Kidney (tissue), 14 donors: ENCODE data around the gene NUDT8. TPM values are rescaled to one million over a fixed set of nuclear protein-coding genes. Genes with fewer than 3 reads are reported as not detected.
"Not testable (repeated sequence)": the region's sequence is repeated elsewhere in the genome, so short reads cannot be mapped to it uniquely, and the experiment has no call there.

Experiments used
- DNase-seq, 5 donors: peaks; one replicate each; pipeline ENCODE4 v3.0.0-alpha.2; 2013 to 2020
- FAIRE-seq: peaks from 2 replicates; lab custom pipeline; 2012; peaks lifted over from hg19 to GRCh38; lab: Jason Lieb, UNC
- H3K27ac ChIP-seq, 2 donors: one replicate each; pipeline ENCODE4 v1.7.0; 2013; ENCODE audit warnings: low read depth in 2 of 2, low read length in 2 of 2, inconsistent platforms in 1 of 2
- H3K27me3 ChIP-seq: one replicate; pipeline ENCODE4 v1.7.1; 2013; ENCODE audit warnings: low read length, inconsistent platforms; ENCODE audit not compliant: control insufficient read depth, insufficient read depth
- H3K36me3 ChIP-seq, 3 donors: one replicate each; pipeline versions ENCODE4 v1.7.0 to v1.7.1; 2013; ENCODE audit warnings: low read length in 3 of 3, control low read depth in 1 of 3, inconsistent platforms in 1 of 3; ENCODE audit not compliant: insufficient read depth in 3 of 3, control insufficient read depth in 2 of 3
- H3K4me1 ChIP-seq, 3 donors: one replicate each; pipeline versions ENCODE4 v1.7.0 to v1.7.1; 2013; ENCODE audit warnings: low read length in 3 of 3, inconsistent platforms in 1 of 3, low read depth in 1 of 3; ENCODE audit not compliant: control insufficient read depth in 2 of 3, insufficient read depth in 2 of 3
- H3K4me3 ChIP-seq, 3 donors: one replicate each; pipeline versions ENCODE4 v1.7.0 to v1.8.1; 2013; ENCODE audit warnings: low read length in 3 of 3, control low read depth in 1 of 3, inconsistent platforms in 1 of 3
- H3K9ac ChIP-seq, 3 donors: one replicate each; pipeline versions ENCODE4 v1.7.0 to v1.7.1; 2013; ENCODE audit warnings: low read length in 3 of 3, control low read depth in 1 of 3, inconsistent platforms in 1 of 3
- H3K9me3 ChIP-seq, 3 donors: one replicate each; pipeline versions ENCODE4 v1.7.0 to v1.7.1; 2013; ENCODE audit warnings: low read length in 3 of 3, control low read depth in 1 of 3, inconsistent platforms in 1 of 3; ENCODE audit not compliant: control insufficient read depth in 2 of 3, insufficient read depth in 1 of 3
- CTCF ChIP-seq: IDR thresholded peaks from 3 replicates; pipeline ENCODE4 v1.5.1; 2012; ENCODE audit warnings: mild to moderate bottlenecking, moderate library complexity, borderline replicate concordance; ENCODE audit not compliant: insufficient read depth; ENCODE audit errors: extremely low read depth
- intact Hi-C: fragments of 100-400 bp; cut with DNase I; formaldehyde crosslinking; loops from one replicate; pipeline ENCODE4 v1.11.1; 2022
- polyA plus RNA-seq: library from polyadenylated mRNA; stranded (reverse); fragments of 350-450 nt; fragmentation: Illumina TruSeq; extraction: RNeasy Lipid Tissue Mini Kit (QIAGEN cat#74804); gene quantifications from one replicate; pipeline ENCODE4 v1.2.3, GENCODE V29; 2014; ENCODE audit warnings: low read depth, low replicate concordance; ENCODE audit not compliant: insufficient read depth
- total RNA-seq: library from RNA; stranded (reverse); fragmentation: NEBNext Ultra II Directional; extraction: Animal tissue kit (Norgen Biotek cat#: 25700); gene quantifications from one replicate; pipeline ENCODE4 v1.2.1, GENCODE V29; 2021
- donor health status: control.
- donor health status: control.
- donor health status: control.
- donor health status: control.
- donor health status: control.
- donor health status: DM: yes; HTN: yes; CAD: no.
- donor health status: Normal renal cell carcinoma (clear cell type).

Gene NUDT8
- total and polyA plus RNA-seq, 2 donors from 2014 or later, result 11.9 to 57.0 TPM

DNA sequence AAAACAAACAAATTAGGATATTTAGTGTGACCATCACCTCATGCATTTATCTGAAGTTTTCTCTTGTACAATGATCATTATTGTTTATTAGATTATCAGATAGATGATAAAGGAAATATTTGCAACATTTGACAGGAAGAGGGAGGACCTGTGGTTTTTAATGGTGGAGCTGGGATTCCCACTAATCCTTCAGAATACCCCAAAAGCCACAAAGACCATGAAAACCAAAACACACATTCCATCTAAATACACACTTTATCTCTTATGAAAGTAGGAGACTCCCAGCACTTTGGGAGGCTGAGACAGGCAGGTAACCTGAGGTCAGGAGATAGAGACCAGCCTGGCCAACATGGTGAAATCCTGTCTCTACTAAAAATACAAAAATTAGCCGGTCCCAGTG lies 30.6 kb downstream of the NUDT8 start:
- DNase-seq (no peak), FAIRE-seq (no peak)
- H3K4me3 ChIP-seq, result no peak overlapping the region
- H3K27me3 ChIP-seq, result no peaks in the 10 kb centered on the region
- H3K36me3 ChIP-seq, result no peaks in the 10 kb centered on the region
- no peaks in the 10 kb centered on the region for H3K4me1 ChIP-seq
- H3K9ac ChIP-seq, result no peak overlapping the region
- TF ChIP-seq CTCF, result no peak
- H3K27ac ChIP-seq, result no peak overlapping the region
- intact Hi-C loops, result no loop called here
- H3K9me3 ChIP-seq, result no peaks in the 10 kb centered on the region

GRCh38 chr11:67597963-67598362 lies 31.8 kb downstream of the NUDT8 start:
- DNase-seq, FAIRE-seq, H3K27me3 ChIP-seq, H3K4me1 ChIP-seq, H3K27ac ChIP-seq, H3K4me3 ChIP-seq, H3K9ac ChIP-seq, H3K36me3 ChIP-seq, H3K9me3 ChIP-seq, intact Hi-C loops: not testable (repeated sequence)

DNA sequence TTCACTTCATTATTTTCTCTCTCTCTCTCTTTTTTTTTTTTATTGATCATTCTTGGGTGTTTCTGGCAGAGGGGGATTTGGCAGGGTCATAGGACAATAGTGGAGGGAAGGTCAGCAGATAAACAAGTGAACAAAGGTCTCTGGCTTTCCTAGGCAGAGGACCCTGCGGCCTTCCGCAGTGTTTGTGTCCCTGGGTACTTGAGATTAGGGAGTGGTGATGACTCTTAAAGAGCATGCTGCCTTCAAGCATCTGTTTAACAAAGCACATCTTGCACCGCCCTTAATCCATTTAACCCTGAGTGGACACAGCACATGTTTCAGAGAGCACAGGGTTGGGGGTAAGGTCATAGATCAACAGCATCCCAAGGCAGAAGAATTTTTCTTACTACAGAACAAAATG lies 32.3 kb downstream of the NUDT8 start:
- H3K36me3 ChIP-seq, DNase-seq, H3K4me1 ChIP-seq, H3K27me3 ChIP-seq, H3K27ac ChIP-seq, FAIRE-seq, H3K9me3 ChIP-seq, intact Hi-C loops, H3K9ac ChIP-seq, H3K4me3 ChIP-seq: not testable (repeated sequence)

- no peak overlapping the region for H3K9ac ChIP-seq
- H3K27me3 ChIP-seq, result no peaks in the 10 kb centered on the region
- H3K27ac ChIP-seq, result no peak overlapping the region
- no peak overlapping the region for H3K4me3 ChIP-seq
- no peaks in the 10 kb centered on the region for H3K36me3 ChIP-seq
- H3K9me3 ChIP-seq, result no peaks in the 10 kb centered on the region
- DNase-seq (no peak), FAIRE-seq (no peak)
- intact Hi-C loops, result no loop called here
- TF ChIP-seq CTCF, result no peak
- H3K4me1 ChIP-seq, result no peaks in the 10 kb centered on the region
Measured at GRCh38 chr11:67596753-67597300, 32.9 kb downstream of the NUDT8 start.
